HG03280 (cell line): ENCODE results near the gene TTC24.
"Not testable (repeated sequence)": the region's sequence is repeated elsewhere in the genome, so short reads cannot be mapped to it uniquely, and the experiment has no call there.

Source experiments
- ATAC-seq: cut with Tn5 transposase; IDR thresholded peaks from one replicate; pipeline ENCODE4 v1.9.1; 2021; ENCODE audit warnings: mild to moderate bottlenecking, moderate library complexity; ENCODE audit not compliant: unreplicated experiment

TTC24 gene

DNA sequence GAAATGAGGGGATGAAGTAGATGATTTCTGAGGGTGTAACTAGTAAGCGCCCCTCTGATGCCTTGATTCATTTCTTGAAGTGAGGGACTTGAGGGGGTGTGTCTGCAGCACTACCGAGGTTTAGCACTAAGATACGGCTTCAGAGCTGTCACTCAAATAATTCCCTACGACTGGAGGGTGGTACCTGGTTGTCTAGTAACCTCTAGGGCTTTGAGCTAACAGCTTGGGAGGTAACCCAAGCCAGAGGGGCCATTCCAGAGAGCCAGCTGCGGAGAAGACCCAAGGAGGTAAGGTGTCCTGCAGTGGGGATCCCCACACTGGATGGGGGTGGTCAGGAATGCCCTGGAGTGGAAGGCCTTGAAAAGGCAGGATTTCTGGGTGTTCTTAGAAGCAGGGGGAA is at the start of gene TTC24:
Gene TTC24, plus strand, starts transcription at position 252 of the 400 bp plus-strand sequence. CDS start 1,642 bp downstream, outside the sequence.
- no peak for ATAC-seq

DNA sequence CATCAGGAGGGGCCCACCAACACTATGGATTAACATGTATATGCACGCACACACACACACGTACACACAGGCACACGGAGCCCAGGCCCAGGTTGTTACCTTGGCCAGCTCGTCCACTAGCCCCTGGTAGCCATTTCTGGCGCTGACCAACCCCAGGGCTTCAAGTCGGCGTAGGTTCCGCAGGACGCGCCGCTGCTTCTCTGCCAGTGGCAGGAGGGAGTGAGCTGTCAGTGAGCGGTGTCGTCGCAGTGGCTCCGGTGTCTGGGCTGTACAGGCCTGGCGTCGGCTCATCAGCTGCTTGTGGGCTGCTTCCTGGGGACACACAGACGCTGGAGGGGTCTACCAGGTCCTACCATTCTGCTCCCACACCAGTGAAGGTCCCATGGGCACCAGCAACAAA is 49.5 kb upstream of the TTC24 start:
- no peak for ATAC-seq

DNA sequence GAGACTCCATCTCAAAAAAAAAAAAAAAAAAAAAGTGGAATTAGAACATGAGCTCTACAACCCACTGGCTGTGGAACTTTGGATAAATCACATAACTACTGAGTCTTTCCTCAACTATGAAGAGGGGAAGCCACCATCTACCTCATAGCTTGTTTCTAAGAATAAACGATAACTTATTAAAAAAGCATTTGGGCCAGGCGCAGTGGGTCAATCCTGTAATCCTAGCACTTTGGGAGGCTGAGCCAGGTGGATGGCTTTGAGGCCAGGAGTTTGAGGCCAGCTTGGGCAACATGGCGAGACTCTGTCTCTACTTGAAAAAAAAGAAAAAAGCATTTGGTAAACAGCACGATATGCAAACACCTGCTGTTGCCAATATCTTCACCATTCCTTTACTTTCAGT is 47.1 kb upstream of the TTC24 start:
- ATAC-seq, result no peak

DNA sequence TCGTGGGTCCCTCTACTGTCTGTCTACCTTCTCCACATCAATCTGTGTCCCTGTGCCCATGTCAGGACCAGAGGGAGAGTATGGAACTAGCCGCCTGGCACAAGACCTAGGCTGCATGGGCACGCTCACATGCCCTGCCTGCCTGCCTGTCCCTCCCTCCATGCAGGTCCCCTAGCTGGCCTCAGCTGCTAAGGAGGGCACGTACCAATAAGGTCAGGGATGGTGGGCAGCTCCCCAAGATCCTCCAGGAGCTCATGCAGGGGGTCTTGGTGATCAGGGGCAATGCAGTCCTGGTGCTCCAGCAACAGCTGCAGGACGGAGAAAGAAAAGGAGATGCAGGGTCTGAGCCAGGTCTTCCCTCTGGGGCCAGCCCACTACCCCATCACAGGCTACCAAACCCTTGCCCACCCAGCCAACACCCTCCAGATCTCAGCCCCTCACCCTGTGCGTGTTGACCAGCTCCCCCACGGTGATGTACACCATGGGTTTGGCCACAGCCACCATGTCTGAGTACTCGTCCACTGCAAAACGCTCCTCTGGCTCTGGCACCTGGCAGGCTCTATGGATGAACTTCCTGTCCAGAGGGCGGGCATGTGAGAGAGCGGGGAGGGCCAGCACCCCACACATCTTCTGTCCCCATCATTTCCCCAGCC is 45.8 kb upstream of the TTC24 start:
- no peak for ATAC-seq

DNA sequence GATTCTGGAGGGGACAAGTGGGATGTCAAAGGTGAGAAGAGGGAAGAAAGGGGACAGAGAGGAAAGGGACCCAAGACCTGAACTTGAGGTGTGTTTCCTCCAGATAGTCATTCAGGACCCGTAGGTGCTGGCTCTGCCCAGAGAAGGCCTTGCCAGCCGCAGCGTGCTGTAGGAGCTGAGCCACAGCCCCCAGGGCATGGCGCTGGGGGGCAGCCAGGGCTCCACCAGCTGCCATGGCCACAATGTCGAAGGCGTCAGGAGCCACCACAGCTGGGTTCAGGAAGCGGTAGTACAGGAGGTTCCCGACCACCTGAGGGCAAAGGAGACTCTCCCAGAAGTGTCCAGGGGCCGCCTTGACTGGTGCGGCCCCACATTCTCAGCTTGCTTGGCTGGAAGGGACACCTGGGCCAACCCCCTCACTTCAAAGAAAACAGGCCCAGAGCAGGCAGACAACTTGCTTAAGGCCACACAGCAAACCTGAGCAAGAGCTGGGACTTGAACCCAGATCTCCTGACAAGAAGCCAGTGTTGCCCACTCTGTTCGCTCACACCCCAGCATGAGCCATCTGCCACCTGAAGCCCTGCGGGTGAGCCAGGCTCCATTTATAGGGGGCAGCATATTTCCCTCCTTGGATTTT is 45.0 kb upstream of the TTC24 start:
- no peak for ATAC-seq

GRCh38 chr1:156537027-156537426 is 42.5 kb upstream of the TTC24 start:
- no peak for ATAC-seq

DNA sequence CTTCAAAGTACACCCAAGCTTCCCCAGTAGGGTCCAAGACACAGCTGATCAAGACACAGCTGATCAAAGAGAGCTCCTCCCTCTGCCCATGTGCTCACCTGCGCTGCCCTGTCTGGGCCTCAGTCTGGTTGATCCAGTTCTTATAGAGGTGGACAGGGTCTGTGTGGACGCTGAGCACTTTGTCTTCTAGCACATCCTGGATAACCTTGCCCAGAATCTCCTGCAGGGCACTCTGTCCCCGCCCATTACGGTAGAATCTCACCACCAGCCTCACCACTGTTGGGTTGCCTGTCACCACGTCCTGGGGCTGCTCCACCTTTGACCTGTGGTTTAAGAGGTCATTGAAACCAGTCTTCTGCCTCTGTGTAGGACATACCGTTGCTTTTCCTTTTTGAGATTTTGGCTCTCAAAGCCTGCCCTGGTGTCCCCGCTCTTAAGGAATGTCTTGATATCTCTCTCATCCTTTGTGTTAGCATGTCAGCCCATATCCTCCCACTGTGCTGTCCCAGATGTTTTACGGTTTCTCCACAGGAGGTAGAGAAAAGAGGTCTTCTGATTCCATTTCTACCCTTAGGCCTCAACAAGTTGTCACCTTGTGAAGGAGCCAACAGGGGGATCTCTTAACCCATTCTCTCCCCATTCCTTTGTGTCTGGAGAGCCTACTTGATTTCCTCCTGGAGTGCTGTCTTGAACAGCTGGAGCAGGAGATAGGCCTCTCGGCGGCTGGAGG is 40.6 kb upstream of the TTC24 start:
- no peak for ATAC-seq

GRCh38 chr1:156539818-156540355 is 39.6 kb upstream of the TTC24 start:
- ATAC-seq, result no peak

DNA sequence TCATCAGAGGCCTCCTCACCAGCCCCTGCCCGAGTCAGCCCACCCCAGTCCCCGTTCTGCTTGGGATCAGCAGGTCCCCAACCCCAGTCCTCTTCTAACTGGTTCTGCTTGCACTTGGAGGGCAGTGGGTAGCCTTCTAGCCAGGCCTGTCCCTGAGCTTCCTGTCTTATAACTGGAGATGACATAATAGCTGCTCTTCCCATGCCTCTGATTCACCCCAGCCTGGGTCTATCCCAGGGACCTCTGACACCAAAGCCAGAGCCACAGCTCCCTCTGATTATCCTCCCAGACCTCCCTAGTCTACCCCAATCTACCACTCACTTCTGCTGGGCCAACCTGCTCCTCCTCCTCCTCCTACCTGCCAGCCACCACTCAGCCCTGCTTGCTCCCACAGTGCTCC is 38.6 kb upstream of the TTC24 start:
- ATAC-seq, result no peak

- ATAC-seq, result no peak
Observed at GRCh38 chr1:156543066-156543465, 36.5 kb upstream of the TTC24 start.

DNA sequence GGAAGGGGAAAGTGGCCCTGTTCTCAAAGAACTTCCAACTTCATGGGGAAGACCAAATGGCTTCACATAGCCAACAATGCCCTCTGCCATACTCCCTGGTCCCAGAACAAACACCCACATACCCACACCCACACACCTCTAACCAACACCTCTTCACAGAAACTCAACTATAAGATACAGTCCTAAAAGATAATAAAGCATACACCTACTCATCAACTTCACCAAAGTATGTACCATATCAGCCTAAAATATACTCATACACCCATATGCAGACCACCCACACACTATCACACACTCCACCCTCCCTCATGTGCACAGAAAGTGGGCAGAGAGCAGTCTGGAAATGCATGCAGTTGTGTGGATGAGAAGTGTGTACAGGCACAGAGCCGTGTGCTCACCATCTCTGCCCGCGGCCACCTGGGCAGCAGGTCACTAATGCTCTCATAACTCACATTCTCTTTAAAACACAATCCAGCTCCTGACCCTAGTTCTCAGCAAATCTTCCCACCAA is 34.9 kb upstream of the TTC24 start:
- ATAC-seq, result no peak

GRCh38 chr1:156546267-156546666 is 33.3 kb upstream of the TTC24 start:
- no peak for ATAC-seq

GRCh38 chr1:156547434-156547833 is 32.1 kb upstream of the TTC24 start:
- ATAC-seq, result no peak

GRCh38 chr1:156547982-156548381 is 31.5 kb upstream of the TTC24 start:
- ATAC-seq, result no peak

GRCh38 chr1:156549390-156549789 is 30.1 kb upstream of the TTC24 start:
- no peak for ATAC-seq

DNA sequence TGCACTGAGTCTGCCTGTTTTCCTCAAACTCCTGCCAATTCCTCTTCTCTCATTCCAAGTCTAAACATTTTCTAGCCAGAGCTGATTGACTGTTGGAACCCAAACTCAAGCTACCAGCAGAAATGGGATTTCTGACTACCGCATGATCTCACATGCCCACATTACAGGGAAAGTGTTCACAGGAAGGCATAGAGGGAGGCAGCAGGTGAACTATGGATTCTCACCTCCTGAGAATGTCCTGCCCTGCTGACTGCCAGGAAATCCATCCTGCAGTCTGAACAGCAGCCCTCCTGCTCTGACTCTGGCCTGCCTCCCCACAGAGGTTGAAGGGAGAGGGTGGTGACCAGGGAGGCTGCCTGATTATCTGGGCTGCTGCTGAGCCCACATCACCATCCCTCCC is 29.7 kb upstream of the TTC24 start:
- ATAC-seq, result no peak

- no peak for ATAC-seq
Observed at GRCh38 chr1:156550346-156550745, 29.2 kb upstream of the TTC24 start.

DNA sequence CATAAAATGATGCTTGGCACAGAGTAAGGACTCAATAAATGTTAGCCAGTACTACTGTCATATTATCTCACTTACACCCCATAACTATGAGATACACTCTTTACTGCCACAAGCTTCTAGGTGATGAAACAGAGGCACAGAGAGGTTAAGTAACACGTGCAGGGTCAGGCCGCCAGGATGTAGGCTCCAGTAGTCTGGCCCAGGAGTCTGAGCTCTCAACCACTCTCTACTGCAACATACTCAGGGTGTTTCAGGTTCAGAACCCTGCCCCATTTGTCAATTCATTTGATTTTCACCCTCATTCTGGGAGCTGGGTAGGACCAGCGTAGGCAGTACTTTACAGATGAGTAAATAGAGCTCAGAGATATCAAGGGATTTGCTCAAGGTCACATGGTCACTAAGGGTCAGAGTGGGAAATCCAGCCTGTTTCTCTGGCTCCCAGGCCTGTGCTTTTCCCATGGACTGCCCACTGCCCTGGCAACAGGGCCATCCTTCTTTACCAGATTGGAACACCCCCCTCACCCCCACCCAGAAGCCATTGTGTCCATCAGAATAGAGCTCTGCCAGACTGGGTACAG is 28.4 kb upstream of the TTC24 start:
- ATAC-seq, result no peak

DNA sequence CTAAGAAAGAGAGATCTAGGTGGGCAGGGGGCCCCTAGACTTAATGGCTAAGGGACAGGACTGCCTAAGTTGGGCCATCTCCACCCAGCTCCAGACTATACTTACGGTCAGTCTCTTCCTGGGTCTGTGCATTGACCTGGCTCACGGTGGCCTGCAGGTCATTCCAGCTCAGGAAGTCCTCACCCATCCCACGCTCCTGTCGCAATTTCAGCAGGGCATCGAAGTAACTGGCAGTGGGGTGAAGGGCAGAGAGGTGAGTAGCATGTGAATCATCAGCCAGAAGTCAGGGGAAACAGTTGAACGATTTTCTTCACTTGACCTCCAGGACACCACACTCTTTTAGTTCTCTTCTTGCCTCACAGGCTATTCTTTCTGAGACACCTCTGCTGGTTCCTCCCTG is 27.7 kb upstream of the TTC24 start:
- no peak for ATAC-seq

- ATAC-seq, result no peak
Observed at GRCh38 chr1:156552518-156552917, 27.0 kb upstream of the TTC24 start.

DNA sequence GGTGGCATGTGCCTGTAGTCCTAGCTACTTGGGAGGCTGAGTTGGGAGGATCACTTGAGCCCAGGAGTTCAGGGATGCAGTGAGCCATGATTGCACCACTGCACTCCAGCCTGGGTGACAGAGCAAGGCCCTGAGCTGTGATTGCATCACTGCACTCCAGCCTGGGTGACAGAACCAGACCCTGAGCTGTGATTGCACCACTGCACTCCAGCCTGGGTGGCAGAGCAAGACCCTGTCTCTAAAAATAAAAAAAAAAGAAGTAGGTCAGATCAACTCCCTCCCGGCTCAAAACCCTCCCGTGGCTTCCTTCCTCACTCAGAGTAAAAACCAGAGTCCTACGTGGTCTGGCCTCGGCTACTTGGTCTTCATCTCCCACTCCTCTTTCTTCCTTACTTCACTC is 26.6 kb upstream of the TTC24 start:
- ATAC-seq, result not testable (repeated sequence)
